Mucosa of descending colon (tissue), 3 donors: Measurements from ENCODE around the gene ALX4. TPM values are rescaled to one million over a fixed set of nuclear protein-coding genes. Genes with fewer than 3 reads are reported as not detected.

Source experiments
- ATAC-seq: fragments of 200-7000 bp; cut with Tn5 transposase; one replicate; pipeline ENCODE4 v1.9.1; 2020; ENCODE audit warnings: mild to moderate bottlenecking, moderate library complexity
- DNase-seq, 3 donors: peaks; one replicate each; pipeline ENCODE4 v3.0.0-alpha.2; 2020
- H3K36me3 ChIP-seq: fragments of 200-600 bp; one replicate; pipeline ENCODE4 v1.8.0; 2021; ENCODE audit warnings: low read depth, mild to moderate bottlenecking
- H3K4me1 ChIP-seq: fragments of 200-600 bp; one replicate; pipeline ENCODE4 v1.8.0; 2021; ENCODE audit warnings: low read depth, mild to moderate bottlenecking
- H3K4me3 ChIP-seq: fragments of 200-600 bp; one replicate; pipeline ENCODE4 v1.8.0; 2021; ENCODE audit warnings: mild to moderate bottlenecking
- H3K9me3 ChIP-seq: fragments of 200-600 bp; one replicate; pipeline ENCODE4 v1.8.0; 2021; ENCODE audit warnings: mild to moderate bottlenecking
- CTCF ChIP-seq: fragments of 200-600 bp; IDR thresholded peaks from one replicate; pipeline ENCODE4 v1.8.0; 2022; ENCODE audit warnings: antibody characterized with exemption, mild to moderate bottlenecking
- intact Hi-C, 2 donors: fragments of 100-400 bp; cut with DNase I in 1 of 2; cut with micrococcal nuclease in 1 of 2; formaldehyde crosslinking; loops; one replicate each; pipeline versions ENCODE4 v1.11.0 to v1.11.1; 2022; cut with DNase I, micrococcal nuclease
- total RNA-seq, 3 donors: library from RNA; stranded (reverse); fragmentation: NEBNext Ultra II Directional in 2 of 3; extraction: Animal tissue kit (Norgen Biotek cat#: 25700) in 2 of 3; gene quantifications; one replicate each; pipeline versions ENCODE4 v1.2.1 to v1.2.4, GENCODE V29; 2021 to 2023
- donor health status: DM: no; HTN: no; CAD: no; lungs with moderate emphysema.
- donor health status: DM: no; HTN: no; CAD: no.
- donor health status: DM: no; HTN: yes; CAD: no.

The ALX4 gene
- total RNA-seq, 3 donors from 2014 or later, result not detected

- no peaks in the 10 kb centered on the region for H3K4me1 ChIP-seq
- ATAC-seq (no peak), DNase-seq (no peak)
- H3K4me3 ChIP-seq, result no peak overlapping the region
- no peaks in the 10 kb centered on the region for H3K9me3 ChIP-seq
- TF ChIP-seq CTCF, result no peak
- H3K36me3 ChIP-seq, result no peaks in the 10 kb centered on the region
- intact Hi-C loops, result no loop called here
Observed at GRCh38 chr11:44329472-44330230, 19.7 kb upstream of the ALX4 start.

- no peak for TF ChIP-seq CTCF
- ATAC-seq (no peak), DNase-seq (no peak)
- Histone ChIP-seq H3K36me3 (no peaks in the 10 kb centered on the region), H3K4me3 (no peak overlapping the region), H3K9me3 (no peaks in the 10 kb centered on the region), H3K4me1 (no peaks in the 10 kb centered on the region)
- intact Hi-C loops, result no loop called here
Observed at GRCh38 chr11:44328138-44328660, 18.3 kb upstream of the ALX4 start.

- DNase-seq, result no peak
- H3K9me3 ChIP-seq, result no peaks in the 10 kb centered on the region
- H3K36me3 ChIP-seq, result no peaks in the 10 kb centered on the region
- H3K4me1 ChIP-seq, result no peaks in the 10 kb centered on the region
- H3K4me3 ChIP-seq, result no peak overlapping the region
- intact Hi-C loops, result no loop called here
- ATAC-seq, result no peak
- no peak for TF ChIP-seq CTCF
Observed at GRCh38 chr11:44327730-44328129, 17.8 kb upstream of the ALX4 start.

GRCh38 chr11:44326615-44327475 is 16.9 kb upstream of the ALX4 start:
- intact Hi-C loops, result no loop called here
- Histone ChIP-seq H3K9me3 (no peaks in the 10 kb centered on the region), H3K36me3 (no peaks in the 10 kb centered on the region), H3K4me1 (no peaks in the 10 kb centered on the region), H3K4me3 (no peak overlapping the region)
- ATAC-seq (no peak), DNase-seq (no peak)
- TF ChIP-seq CTCF, result no peak

- Histone ChIP-seq H3K4me3 (no peak overlapping the region), H3K9me3 (no peaks in the 10 kb centered on the region), H3K36me3 (no peaks in the 10 kb centered on the region), H3K4me1 (no peaks in the 10 kb centered on the region)
- intact Hi-C loops, result no loop called here
- TF ChIP-seq CTCF, result no peak
- no peak for DNase-seq
- ATAC-seq, result no peak
Observed at GRCh38 chr11:44325698-44326097, 15.8 kb upstream of the ALX4 start.
